Gastrocnemius medialis (tissue), 4 donors: ENCODE data around the gene KCTD18.

Experiments used
- POLR2A ChIP-seq, 2 donors: fragments of 450-650 bp; IDR thresholded peaks; one replicate each; pipeline ENCODE4 v1.6.1; 2017; ENCODE audit warnings: antibody characterized with exemption in 2 of 2, mild to moderate bottlenecking in 2 of 2, moderate library complexity in 2 of 2
- TF ChIP-seq, protein P1 (sequence below), 5 experiments: fragments of 450-650 bp in 3 of 5; fragments of 200-600 bp in 2 of 5; sonication (generic) in 2 of 5; IDR thresholded peaks in 4 of 5; conservative IDR thresholded peaks in 1 of 5; 1 replicate in 4 of 5; 2 replicates in 1 of 5; pipeline ENCODE4 v1.5.1; 2016 to 2019; ENCODE audit warnings: antibody characterized with exemption in 5 of 5, mild to moderate bottlenecking in 3 of 5, moderate library complexity in 3 of 5

DNA sequence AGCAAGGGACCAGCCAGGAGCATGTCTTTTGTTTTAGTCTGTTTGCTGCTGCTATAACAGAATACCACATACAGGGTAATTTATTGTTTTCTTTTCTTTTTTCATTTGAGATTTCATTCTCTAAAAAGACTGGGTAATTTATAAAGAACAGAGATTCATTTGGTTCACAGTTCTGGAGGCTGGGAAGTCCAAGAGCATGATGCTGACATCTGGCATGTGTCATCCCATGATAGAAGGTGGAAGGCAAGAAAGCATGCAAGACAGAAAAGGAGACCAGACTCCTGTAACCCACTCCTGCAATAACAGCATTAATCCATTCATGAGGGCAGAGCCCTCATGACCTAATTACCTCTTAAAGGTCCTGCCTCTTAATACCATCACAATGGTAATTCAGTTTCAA is 30.9 kb upstream of the KCTD18 start:
- no peak for TF ChIP-seq POLR2A (IDR thresholded peaks at IDR 0.05)
- TF ChIP-seq, protein P1, sequence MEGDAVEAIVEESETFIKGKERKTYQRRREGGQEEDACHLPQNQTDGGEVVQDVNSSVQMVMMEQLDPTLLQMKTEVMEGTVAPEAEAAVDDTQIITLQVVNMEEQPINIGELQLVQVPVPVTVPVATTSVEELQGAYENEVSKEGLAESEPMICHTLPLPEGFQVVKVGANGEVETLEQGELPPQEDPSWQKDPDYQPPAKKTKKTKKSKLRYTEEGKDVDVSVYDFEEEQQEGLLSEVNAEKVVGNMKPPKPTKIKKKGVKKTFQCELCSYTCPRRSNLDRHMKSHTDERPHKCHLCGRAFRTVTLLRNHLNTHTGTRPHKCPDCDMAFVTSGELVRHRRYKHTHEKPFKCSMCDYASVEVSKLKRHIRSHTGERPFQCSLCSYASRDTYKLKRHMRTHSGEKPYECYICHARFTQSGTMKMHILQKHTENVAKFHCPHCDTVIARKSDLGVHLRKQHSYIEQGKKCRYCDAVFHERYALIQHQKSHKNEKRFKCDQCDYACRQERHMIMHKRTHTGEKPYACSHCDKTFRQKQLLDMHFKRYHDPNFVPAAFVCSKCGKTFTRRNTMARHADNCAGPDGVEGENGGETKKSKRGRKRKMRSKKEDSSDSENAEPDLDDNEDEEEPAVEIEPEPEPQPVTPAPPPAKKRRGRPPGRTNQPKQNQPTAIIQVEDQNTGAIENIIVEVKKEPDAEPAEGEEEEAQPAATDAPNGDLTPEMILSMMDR (IDR thresholded peaks at IDR 0.05 in 4 of 5, conservative IDR thresholded peaks at IDR 0.05 in 1 of 5), result no peak
